ENCODE results near the gene TBX2.

DNA sequence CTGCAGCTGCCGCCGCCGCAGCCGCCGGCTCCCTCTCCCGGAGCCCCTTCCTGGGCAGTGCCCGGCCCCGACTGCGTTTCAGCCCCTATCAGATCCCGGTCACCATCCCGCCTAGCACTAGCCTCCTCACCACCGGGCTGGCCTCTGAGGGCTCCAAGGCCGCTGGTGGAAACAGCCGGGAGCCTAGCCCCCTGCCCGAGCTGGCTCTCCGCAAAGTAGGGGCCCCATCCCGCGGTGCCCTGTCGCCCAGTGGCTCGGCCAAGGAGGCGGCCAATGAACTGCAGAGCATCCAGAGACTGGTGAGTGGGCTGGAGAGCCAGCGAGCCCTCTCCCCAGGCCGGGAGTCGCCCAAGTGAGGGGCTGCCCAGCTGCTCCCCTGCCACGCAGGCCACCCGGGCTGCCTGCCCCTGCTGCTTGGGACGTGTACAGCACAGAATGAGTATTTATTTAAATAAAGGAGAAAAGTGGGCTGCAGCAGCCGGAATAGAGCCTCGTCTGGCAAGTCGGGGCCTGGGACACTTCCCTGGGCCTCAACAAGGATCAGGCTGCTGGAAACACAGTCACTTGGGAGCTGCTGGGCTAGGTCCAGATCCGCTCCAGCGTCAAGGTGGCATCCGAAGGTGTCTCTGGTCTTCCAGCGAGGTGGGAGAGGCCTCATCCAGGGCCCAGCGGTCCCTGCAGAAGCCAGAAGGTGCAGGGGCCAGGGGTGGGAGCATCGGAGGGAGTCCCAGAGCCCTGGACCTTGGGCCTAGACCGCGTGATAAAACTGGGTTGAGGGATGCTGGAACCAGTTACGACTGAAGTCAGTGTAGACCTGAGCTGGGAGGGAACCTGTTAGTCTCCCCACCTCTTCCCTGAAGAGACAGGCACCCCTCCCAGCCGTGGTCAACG, 8.8 kb downstream of the TBX2 start:
- no peak for TF ChIP-seq EZH2 (IDR thresholded peaks at IDR 0.05; ENCODE audit: borderline replicate concordance)
- TF ChIP-seq, protein P1, sequence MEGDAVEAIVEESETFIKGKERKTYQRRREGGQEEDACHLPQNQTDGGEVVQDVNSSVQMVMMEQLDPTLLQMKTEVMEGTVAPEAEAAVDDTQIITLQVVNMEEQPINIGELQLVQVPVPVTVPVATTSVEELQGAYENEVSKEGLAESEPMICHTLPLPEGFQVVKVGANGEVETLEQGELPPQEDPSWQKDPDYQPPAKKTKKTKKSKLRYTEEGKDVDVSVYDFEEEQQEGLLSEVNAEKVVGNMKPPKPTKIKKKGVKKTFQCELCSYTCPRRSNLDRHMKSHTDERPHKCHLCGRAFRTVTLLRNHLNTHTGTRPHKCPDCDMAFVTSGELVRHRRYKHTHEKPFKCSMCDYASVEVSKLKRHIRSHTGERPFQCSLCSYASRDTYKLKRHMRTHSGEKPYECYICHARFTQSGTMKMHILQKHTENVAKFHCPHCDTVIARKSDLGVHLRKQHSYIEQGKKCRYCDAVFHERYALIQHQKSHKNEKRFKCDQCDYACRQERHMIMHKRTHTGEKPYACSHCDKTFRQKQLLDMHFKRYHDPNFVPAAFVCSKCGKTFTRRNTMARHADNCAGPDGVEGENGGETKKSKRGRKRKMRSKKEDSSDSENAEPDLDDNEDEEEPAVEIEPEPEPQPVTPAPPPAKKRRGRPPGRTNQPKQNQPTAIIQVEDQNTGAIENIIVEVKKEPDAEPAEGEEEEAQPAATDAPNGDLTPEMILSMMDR (IDR thresholded peaks at IDR 0.05; ENCODE audit: poor library complexity) = no peak
